Endodermal cell (in vitro differentiated cells): ENCODE measurements around the gene ADCY3. TPM values are rescaled to one million over a fixed set of nuclear protein-coding genes. Genes with fewer than 3 reads are reported as not detected.
"Not testable (repeated sequence)": the region's sequence is repeated elsewhere in the genome, so short reads cannot be mapped to it uniquely, and the experiment has no call there.

Experiments
- DNase-seq: peaks from one replicate; pipeline ENCODE4 v3.0.0-alpha.2; 2017
- H3K27ac ChIP-seq: 2 replicates; pipeline ENCODE4 v1.5.1; 2013; ENCODE audit warnings: mild to moderate bottlenecking, low read depth, low read length, moderate library complexity
- H3K27me3 ChIP-seq: 2 replicates; pipeline ENCODE4 v1.6.1; 2013; ENCODE audit warnings: mild to moderate bottlenecking, low read length, moderate library complexity; ENCODE audit not compliant: insufficient read depth, control insufficient read depth, poor library complexity, severe bottlenecking
- H3K36me3 ChIP-seq: 2 replicates; pipeline ENCODE4 v1.7.0; 2013; ENCODE audit warnings: mild to moderate bottlenecking, low read length, moderate library complexity; ENCODE audit not compliant: control insufficient read depth, insufficient read depth
- H3K4me1 ChIP-seq: one replicate; pipeline ENCODE4 v1.7.0; 2013; ENCODE audit warnings: low read length; ENCODE audit not compliant: control insufficient read depth, insufficient read depth
- H3K4me3 ChIP-seq: 2 replicates; pipeline ENCODE4 v1.5.1; 2013; ENCODE audit warnings: mild to moderate bottlenecking, low read length, moderate library complexity
- H3K9ac ChIP-seq: 2 replicates; pipeline ENCODE4 v1.6.1; 2013; ENCODE audit warnings: mild to moderate bottlenecking, low read length, moderate library complexity; ENCODE audit not compliant: poor library complexity, severe bottlenecking; ENCODE audit errors: extremely low read depth
- H3K9me3 ChIP-seq: 2 replicates; pipeline ENCODE4 v1.6.1; 2013; ENCODE audit warnings: mild to moderate bottlenecking, low read length, moderate library complexity; ENCODE audit not compliant: control insufficient read depth
- H3K27ac Mint-ChIP-seq: 2 replicates; pipeline ENCODE4 v1.8.0; 2020; ENCODE audit warnings: mixed read lengths
- H3K27me3 Mint-ChIP-seq: 2 replicates; pipeline ENCODE4 v1.8.0; 2021; ENCODE audit warnings: mild to moderate bottlenecking, mixed read lengths; ENCODE audit not compliant: insufficient read depth
- H3K36me3 Mint-ChIP-seq: 2 replicates; pipeline ENCODE4 v1.8.0; 2020; ENCODE audit warnings: low read depth, mixed read lengths
- H3K4me1 Mint-ChIP-seq: 2 replicates; pipeline ENCODE4 v1.8.0; 2020; ENCODE audit warnings: mixed read lengths
- H3K4me3 Mint-ChIP-seq: 2 replicates; pipeline ENCODE4 v1.8.0; 2020; ENCODE audit warnings: mild to moderate bottlenecking, moderate library complexity, mixed read lengths
- H3K9me3 Mint-ChIP-seq: 2 replicates; pipeline ENCODE4 v1.8.0; 2020; ENCODE audit warnings: mild to moderate bottlenecking, mixed read lengths
- WGBS, 2 experiments: methylation state at CpG; one replicate each; pipeline versions ENCODE4 v1.1.5 to v1.1.7; 2013; ENCODE audit warnings: missing lambda C conversion rate in 2 of 2, mixed read lengths in 1 of 2; ENCODE audit not compliant: insufficient coverage in 1 of 2, insufficient read length in 1 of 2; 5-methylcytosine and 5-hydroxymethylcytosine counted together
- total RNA-seq, 2 donors: library from RNA; stranded (reverse); fragmentation: NEBNext Ultra II Directional in 1 of 2; extraction: Animal tissue kit (Norgen Biotek cat#: 25700) in 1 of 2; gene quantifications; 2 replicates in 1 of 2; 3 replicates in 1 of 2; pipeline ENCODE4 v1.2.1, GENCODE V29; 2021
- TF ChIP-seq, protein P1 (sequence below): fragments of 200-600 bp; sonication (generic); conservative IDR thresholded peaks from 2 replicates; pipeline ENCODE4 v1.5.0; 2021; ENCODE audit warnings: antibody characterized with exemption, mild to moderate bottlenecking

Gene ADCY3
- total RNA-seq, 2 donors from 2014 or later, result 29.8 to 41.2 TPM

GRCh38 chr2:24813691-24814137, 106.3 kb downstream of the ADCY3 start:
- H3K9ac ChIP-seq, result no peak overlapping the region
- no peak overlapping the region for H3K27ac ChIP-seq
- 90 to 94% methylated on average over 4 of the region's 4 CpGs for WGBS, 2 experiments

DNA sequence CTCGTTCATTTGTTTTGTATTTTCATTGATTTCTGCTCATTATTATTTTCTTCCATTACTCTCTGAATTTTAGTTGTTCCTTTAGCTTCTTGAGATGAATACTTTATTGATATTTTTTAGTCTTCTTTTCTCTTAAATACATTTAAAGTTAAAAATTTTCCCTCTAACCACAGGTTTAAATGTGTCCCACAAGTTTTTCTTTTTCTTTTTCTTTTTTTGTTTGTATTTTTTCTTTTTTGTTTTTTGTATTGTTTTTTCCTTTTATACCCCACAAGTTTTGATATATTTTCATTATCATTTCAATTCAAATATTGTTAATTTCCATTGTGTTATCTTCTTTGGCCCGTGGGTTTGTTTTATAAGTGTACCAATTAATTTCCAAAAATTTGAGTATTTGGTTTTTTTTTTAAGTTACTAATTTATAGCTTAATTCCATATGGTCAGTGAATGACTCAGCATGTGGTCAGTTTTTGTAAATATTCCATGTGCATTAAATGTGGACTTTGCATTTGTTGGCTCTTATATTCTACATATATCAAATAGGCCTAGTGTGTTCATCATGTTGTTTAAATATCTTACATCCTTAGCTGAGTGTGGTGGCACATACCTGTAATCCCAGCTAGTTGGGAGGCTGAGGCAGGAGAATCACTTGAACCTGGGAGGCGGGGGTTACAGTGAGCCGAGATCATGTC, 110.6 kb downstream of the ADCY3 start:
- Histone ChIP-seq H3K27ac (no peak overlapping the region), H3K27me3 (no peaks in the 10 kb centered on the region), H3K9me3 (peaks cover 30% of the 10 kb centered on the region), H3K9ac (no peak overlapping the region), H3K4me3 (no peak overlapping the region), H3K36me3 (peaks cover 71% of the 10 kb centered on the region), H3K4me1 (no peaks in the 10 kb centered on the region)
- no peak for DNase-seq
- Mint-ChIP-seq H3K4me3 (no peak overlapping the region), H3K27ac (no peak overlapping the region), H3K27me3 (no peaks in the 10 kb centered on the region), H3K4me1 (peaks cover 6% of the 10 kb centered on the region), H3K9me3 (peaks cover 36% of the 10 kb centered on the region), H3K36me3 (peaks cover 64% of the 10 kb centered on the region)
- TF ChIP-seq, protein P1, sequence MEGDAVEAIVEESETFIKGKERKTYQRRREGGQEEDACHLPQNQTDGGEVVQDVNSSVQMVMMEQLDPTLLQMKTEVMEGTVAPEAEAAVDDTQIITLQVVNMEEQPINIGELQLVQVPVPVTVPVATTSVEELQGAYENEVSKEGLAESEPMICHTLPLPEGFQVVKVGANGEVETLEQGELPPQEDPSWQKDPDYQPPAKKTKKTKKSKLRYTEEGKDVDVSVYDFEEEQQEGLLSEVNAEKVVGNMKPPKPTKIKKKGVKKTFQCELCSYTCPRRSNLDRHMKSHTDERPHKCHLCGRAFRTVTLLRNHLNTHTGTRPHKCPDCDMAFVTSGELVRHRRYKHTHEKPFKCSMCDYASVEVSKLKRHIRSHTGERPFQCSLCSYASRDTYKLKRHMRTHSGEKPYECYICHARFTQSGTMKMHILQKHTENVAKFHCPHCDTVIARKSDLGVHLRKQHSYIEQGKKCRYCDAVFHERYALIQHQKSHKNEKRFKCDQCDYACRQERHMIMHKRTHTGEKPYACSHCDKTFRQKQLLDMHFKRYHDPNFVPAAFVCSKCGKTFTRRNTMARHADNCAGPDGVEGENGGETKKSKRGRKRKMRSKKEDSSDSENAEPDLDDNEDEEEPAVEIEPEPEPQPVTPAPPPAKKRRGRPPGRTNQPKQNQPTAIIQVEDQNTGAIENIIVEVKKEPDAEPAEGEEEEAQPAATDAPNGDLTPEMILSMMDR, result no peak
- WGBS, 2 experiments, result 91% methylated on average over 3 of the region's 4 CpGs; no CpG with 5 or more reads in 1 of the 2 experiments

More at GRCh38 chr2:24813691-24814137, 106.3 kb downstream of the ADCY3 start:
- peaks cover 2% of the 10 kb centered on the region for H3K9me3 Mint-ChIP-seq
- H3K36me3 Mint-ChIP-seq, result peaks cover 58% of the 10 kb centered on the region
- no peak overlapping the region for H3K4me3 ChIP-seq
- peaks cover 81% of the 10 kb centered on the region for H3K36me3 ChIP-seq
- H3K4me3 Mint-ChIP-seq, result no peak overlapping the region
- peaks cover 6% of the 10 kb centered on the region for H3K4me1 Mint-ChIP-seq
- H3K27ac Mint-ChIP-seq, result peak overlapping the region; percentile 44
- H3K27me3 ChIP-seq, result no peaks in the 10 kb centered on the region
- no peaks in the 10 kb centered on the region for H3K27me3 Mint-ChIP-seq
- H3K9me3 ChIP-seq, result peaks cover 9% of the 10 kb centered on the region
- TF ChIP-seq, protein P1, result no peak
- no peaks in the 10 kb centered on the region for H3K4me1 ChIP-seq
- peak; percentile 33 for DNase-seq

- no peak for DNase-seq
- H3K27ac Mint-ChIP-seq, result no peak overlapping the region
- Histone ChIP-seq H3K27me3 (no peaks in the 10 kb centered on the region), H3K4me1 (no peaks in the 10 kb centered on the region), H3K9me3 (peaks cover 30% of the 10 kb centered on the region), H3K27ac (no peak overlapping the region), H3K36me3 (peaks cover 47% of the 10 kb centered on the region), H3K4me3 (peak overlapping the region; percentile 59), H3K9ac (no peak overlapping the region)
- TF ChIP-seq, protein P1, result no peak
- H3K4me3 Mint-ChIP-seq, result no peak overlapping the region
- H3K27me3 Mint-ChIP-seq, result no peaks in the 10 kb centered on the region
- peaks cover 48% of the 10 kb centered on the region for H3K9me3 Mint-ChIP-seq
- peaks cover 66% of the 10 kb centered on the region for H3K36me3 Mint-ChIP-seq
- H3K4me1 Mint-ChIP-seq, result no peaks in the 10 kb centered on the region
Observed at GRCh38 chr2:24806661-24807036, 113.4 kb downstream of the ADCY3 start.

DNA sequence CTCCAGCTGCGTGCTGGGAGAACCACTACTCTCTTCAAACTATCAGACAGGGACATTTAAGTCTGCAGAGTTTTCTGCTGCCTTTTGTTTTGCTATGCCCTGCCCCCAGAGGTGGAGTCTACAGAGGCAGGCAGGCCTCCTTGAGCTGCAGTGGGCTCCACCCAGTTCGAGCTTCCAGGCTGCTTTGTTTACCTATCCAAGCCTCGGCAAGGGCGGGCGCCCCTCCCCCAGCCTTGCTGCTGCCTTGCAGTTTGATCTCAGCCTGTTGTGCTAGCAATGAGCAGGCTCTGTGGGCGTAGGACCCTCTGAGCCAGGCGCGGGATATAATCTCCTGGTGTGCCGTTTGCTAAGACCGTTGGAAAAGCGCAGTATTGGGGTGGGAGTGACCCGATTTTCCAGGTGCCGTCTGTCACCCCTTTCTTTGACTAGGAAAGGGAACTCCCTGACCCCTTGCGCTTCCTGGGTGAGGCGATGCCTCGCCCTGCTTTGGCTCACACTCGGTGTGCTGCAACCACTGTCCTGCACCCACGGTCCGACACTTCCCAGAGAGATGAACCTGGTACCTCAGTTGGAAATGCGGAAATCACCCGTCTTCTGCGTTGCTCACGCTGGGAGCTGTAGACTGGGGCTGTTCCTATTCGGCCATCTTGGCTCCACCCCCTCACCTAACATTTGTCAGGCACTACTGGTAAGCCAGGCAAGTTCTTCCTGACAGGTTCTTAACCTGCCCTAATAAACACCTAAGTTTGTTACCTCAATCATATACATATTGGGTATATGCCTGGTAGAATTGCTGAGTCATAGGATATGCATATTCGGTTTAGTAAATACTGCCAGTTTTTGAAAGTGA, 114.0 kb downstream of the ADCY3 start:
- not testable (repeated sequence) for H3K27ac Mint-ChIP-seq, H3K4me1 ChIP-seq, H3K9ac ChIP-seq, H3K27ac ChIP-seq, H3K27me3 ChIP-seq, H3K4me1 Mint-ChIP-seq, H3K4me3 Mint-ChIP-seq, H3K27me3 Mint-ChIP-seq
- peak overlapping the region; percentile 59 for H3K4me3 ChIP-seq
- DNase-seq, result peak; percentile 47
- peaks cover 46% of the 10 kb centered on the region for H3K36me3 ChIP-seq
- 96% methylated on average over 13 to 25 of the region's 25 CpGs for WGBS, 2 experiments
- Mint-ChIP-seq H3K9me3 (peaks cover 51% of the 10 kb centered on the region), H3K36me3 (peaks cover 69% of the 10 kb centered on the region)
- H3K9me3 ChIP-seq, result peaks cover 30% of the 10 kb centered on the region

- not testable (repeated sequence) for H3K27me3 ChIP-seq, H3K27ac ChIP-seq, H3K27ac Mint-ChIP-seq, H3K4me3 ChIP-seq, H3K4me1 Mint-ChIP-seq, H3K27me3 Mint-ChIP-seq, H3K9ac ChIP-seq, DNase-seq, H3K4me3 Mint-ChIP-seq, H3K4me1 ChIP-seq
- Mint-ChIP-seq H3K9me3 (peaks cover 44% of the 10 kb centered on the region), H3K36me3 (peaks cover 79% of the 10 kb centered on the region)
- Histone ChIP-seq H3K36me3 (peaks cover 33% of the 10 kb centered on the region), H3K9me3 (peaks cover 18% of the 10 kb centered on the region)
- WGBS, 2 experiments, result 84 to 100% methylated on average over 1 to 4 of the region's 5 CpGs
Observed at GRCh38 chr2:24800487-24800886, 119.5 kb downstream of the ADCY3 start.
